ENCODE results near the gene IGFN1.
A peak's percentile ranks its signal among the peaks of the same experiment; 100 is the strongest.

Gene IGFN1

GRCh38 chr1:201144701-201145100 is 45.9 kb upstream of the IGFN1 start:
- TF ChIP-seq CTCF (conservative IDR thresholded peaks at IDR 0.05): no peak
- H3K27ac ChIP-seq: no peak overlapping the region

GRCh38 chr1:201145132-201145531 is 45.5 kb upstream of the IGFN1 start:
- TF ChIP-seq CTCF (conservative IDR thresholded peaks at IDR 0.05): no peak
- no peak overlapping the region for H3K27ac ChIP-seq

GRCh38 chr1:201145816-201146215 is 44.8 kb upstream of the IGFN1 start:
- no peak overlapping the region for H3K27ac ChIP-seq
- TF ChIP-seq CTCF (conservative IDR thresholded peaks at IDR 0.05): no peak

GRCh38 chr1:201146626-201147390 is 43.8 kb upstream of the IGFN1 start:
- H3K27ac ChIP-seq: no peak overlapping the region

GRCh38 chr1:201147396-201148015 is 43.1 kb upstream of the IGFN1 start:
- no peak for TF ChIP-seq CTCF (conservative IDR thresholded peaks at IDR 0.05)

More at GRCh38 chr1:201146626-201147390, 43.8 kb upstream of the IGFN1 start:
- no peak for TF ChIP-seq CTCF (conservative IDR thresholded peaks at IDR 0.05)

GRCh38 chr1:201149400-201149799 is 41.2 kb upstream of the IGFN1 start:
- H3K27ac ChIP-seq: no peak overlapping the region
- TF ChIP-seq CTCF (conservative IDR thresholded peaks at IDR 0.05): peak; percentile 72

More at GRCh38 chr1:201147396-201148015, 43.1 kb upstream of the IGFN1 start:
- no peak overlapping the region for H3K27ac ChIP-seq

- no peak for TF ChIP-seq CTCF (conservative IDR thresholded peaks at IDR 0.05)
- H3K27ac ChIP-seq: peak overlapping the region; percentile 75
Observed at GRCh38 chr1:201153474-201154388, 36.9 kb upstream of the IGFN1 start.
